ENCODE results near the gene MEP1A.
"Not testable (repeated sequence)": the region's sequence is repeated elsewhere in the genome, so short reads cannot be mapped to it uniquely, and the experiment has no call there.

Gene MEP1A, protein sequence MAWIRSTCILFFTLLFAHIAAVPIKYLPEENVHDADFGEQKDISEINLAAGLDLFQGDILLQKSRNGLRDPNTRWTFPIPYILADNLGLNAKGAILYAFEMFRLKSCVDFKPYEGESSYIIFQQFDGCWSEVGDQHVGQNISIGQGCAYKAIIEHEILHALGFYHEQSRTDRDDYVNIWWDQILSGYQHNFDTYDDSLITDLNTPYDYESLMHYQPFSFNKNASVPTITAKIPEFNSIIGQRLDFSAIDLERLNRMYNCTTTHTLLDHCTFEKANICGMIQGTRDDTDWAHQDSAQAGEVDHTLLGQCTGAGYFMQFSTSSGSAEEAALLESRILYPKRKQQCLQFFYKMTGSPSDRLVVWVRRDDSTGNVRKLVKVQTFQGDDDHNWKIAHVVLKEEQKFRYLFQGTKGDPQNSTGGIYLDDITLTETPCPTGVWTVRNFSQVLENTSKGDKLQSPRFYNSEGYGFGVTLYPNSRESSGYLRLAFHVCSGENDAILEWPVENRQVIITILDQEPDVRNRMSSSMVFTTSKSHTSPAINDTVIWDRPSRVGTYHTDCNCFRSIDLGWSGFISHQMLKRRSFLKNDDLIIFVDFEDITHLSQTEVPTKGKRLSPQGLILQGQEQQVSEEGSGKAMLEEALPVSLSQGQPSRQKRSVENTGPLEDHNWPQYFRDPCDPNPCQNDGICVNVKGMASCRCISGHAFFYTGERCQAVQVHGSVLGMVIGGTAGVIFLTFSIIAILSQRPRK

DNA sequence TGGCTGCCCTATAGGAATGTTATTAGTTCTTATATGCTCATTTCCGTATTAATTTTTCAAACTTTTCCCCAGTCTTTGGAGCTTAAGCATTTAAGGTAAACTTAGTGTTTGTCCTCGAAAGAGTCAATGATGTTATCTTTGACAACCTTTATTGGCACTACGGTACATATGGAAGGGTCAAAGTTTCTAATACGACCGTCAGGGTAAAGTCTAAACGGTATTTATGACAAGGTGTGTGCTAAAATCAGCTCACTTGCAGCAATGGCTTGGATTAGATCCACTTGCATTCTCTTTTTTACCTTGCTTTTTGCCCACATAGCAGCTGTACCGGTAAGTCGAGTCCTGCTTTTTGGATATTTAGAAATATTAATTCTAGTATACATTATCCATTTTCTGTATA is at the start of gene MEP1A:
Gene MEP1A (plus strand): TSS at position 252 of the 400 bp plus-strand sequence. CDS start 10 bp downstream, at position 262.
- no peak for DNase-seq
- Mint-ChIP-seq H3K36me3 (ENCODE audit: low read depth) (no peaks in the 10 kb centered on the region), H3K4me1 (no peaks in the 10 kb centered on the region), H3K27me3 (peaks cover 7% of the 10 kb centered on the region), H3K27ac (no peak within 1 kb of the TSS), H3K4me3 (no peak within 1 kb of the TSS), H3K9me3 (no peaks in the 10 kb centered on the region)
- no peak for ATAC-seq

DNA sequence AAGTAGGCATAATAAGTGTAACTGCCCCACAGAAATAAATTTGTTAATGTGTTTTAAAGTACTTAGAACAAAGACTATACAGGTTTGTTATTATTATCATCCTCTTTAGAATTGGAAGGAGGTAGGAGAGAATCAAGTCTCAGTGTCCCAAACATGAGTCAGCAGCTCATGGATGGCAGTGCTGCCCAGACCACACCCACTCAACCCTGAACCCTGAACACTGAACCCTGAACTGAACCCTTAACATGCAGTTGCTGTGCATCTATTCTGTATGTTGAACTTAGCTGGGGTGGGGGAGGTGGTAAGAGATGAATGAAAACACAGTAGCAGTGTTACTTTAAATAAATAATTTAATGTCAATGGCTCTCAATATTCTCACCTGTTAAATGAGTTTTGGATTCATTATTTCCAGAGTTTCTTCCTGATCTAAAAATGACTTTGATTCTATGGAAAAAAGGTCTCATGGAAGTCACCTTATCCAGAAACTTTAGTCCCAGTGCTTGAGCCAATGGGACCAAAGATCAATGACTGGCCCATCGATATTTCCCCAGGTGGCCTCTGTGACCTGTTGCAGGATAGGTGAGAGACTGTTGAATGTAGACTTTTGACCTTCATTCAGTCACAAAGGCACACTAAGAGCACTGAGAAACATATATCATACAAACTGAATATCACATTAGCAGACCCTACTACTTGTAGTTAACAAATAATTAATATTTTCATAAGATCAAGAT is 49.6 kb upstream of the MEP1A start:
- Mint-ChIP-seq H3K4me3 (no peak overlapping the region), H3K4me1 (no peaks in the 10 kb centered on the region), H3K36me3 (ENCODE audit: low read depth) (no peaks in the 10 kb centered on the region), H3K27me3 (peaks cover 14% of the 10 kb centered on the region), H3K9me3 (no peaks in the 10 kb centered on the region), H3K27ac (no peak overlapping the region)
- DNase-seq = no peak
- ATAC-seq = no peak

DNA sequence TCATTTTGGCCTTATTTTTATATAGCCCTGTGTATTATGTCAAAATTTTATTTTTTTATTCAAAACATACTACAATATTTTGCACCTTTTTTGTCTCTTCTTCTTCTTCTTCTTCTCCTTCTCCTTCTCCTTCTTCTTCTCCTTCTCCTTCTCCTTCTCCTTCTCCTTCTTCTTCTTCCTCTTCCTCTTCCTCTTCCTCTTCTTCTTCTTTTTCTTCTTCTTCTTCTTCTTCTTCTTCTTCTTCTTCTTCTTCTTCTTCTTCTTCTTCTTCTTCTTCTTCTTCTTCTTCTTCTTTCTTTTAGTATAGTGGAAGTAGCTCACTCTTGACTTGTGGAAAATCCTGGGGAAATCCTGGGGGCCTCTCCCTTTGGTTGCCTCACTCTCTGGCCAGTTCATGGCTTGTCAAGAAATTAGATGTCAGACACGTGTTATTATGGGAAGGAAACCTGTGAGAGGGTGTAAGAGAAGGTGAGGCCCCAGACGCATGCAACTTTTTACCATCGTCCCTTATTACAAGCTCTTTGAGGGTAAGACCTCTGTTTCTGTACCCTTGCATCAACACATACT is 48.9 kb upstream of the MEP1A start:
- H3K4me1 Mint-ChIP-seq; DNase-seq; ATAC-seq; H3K36me3 Mint-ChIP-seq (ENCODE audit: low read depth); H3K9me3 Mint-ChIP-seq; H3K27ac Mint-ChIP-seq; H3K4me3 Mint-ChIP-seq: not testable (repeated sequence)
- peaks cover 14% of the 10 kb centered on the region for H3K27me3 Mint-ChIP-seq

DNA sequence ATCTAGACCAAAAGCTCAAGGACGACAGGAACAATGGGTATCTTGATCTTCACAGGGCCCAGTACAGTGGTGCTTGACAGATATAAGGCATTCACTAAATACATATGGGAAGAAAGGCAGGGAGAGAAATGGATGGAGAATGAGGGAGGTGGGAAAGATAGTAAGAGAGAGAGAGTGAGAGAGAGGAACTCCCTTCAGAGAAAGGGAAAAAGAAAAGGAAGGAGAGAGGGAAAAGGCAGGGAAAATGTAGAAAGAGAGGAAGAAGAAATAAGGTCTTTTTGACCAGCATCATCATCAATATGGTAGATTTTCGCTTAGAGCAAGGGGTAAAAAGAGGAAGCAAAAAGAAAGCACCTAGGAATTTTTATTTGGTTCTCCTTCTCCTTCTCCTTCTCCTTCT is 47.2 kb upstream of the MEP1A start:
- no peak overlapping the region for H3K4me3 Mint-ChIP-seq
- H3K9me3 Mint-ChIP-seq = no peaks in the 10 kb centered on the region
- ATAC-seq = no peak
- H3K27ac Mint-ChIP-seq = no peak overlapping the region
- H3K36me3 Mint-ChIP-seq (ENCODE audit: low read depth) = no peaks in the 10 kb centered on the region
- no peak for DNase-seq
- peaks cover 14% of the 10 kb centered on the region for H3K27me3 Mint-ChIP-seq
- no peaks in the 10 kb centered on the region for H3K4me1 Mint-ChIP-seq

- no peak within 1 kb of the TSS for H3K27ac Mint-ChIP-seq
- DNase-seq (no peak), ATAC-seq (no peak)
- no peak within 1 kb of the TSS for H3K4me3 Mint-ChIP-seq
- H3K4me1 Mint-ChIP-seq = no peaks in the 10 kb centered on the region
- peaks cover 14% of the 10 kb centered on the region for H3K27me3 Mint-ChIP-seq
- H3K9me3 Mint-ChIP-seq = no peaks in the 10 kb centered on the region
- H3K36me3 Mint-ChIP-seq (ENCODE audit: low read depth) = no peaks in the 10 kb centered on the region
Observed at GRCh38 chr6:46746696-46747095, 46.5 kb upstream of the MEP1A start, which contains the start of gene ANKRD66. ANKRD66 (plus strand) TSS chr6:46746933; CDS start chr6:46751949, 5,016 bp downstream.

- H3K9me3 Mint-ChIP-seq = no peaks in the 10 kb centered on the region
Observed at GRCh38 chr6:46748940-46749503, 44.2 kb upstream of the MEP1A start.

GRCh38 chr6:46749731-46750130 is 43.5 kb upstream of the MEP1A start:
- no peaks in the 10 kb centered on the region for H3K4me1 Mint-ChIP-seq
- no peaks in the 10 kb centered on the region for H3K36me3 Mint-ChIP-seq (ENCODE audit: low read depth)
- H3K27ac Mint-ChIP-seq = no peak overlapping the region
- peaks cover 14% of the 10 kb centered on the region for H3K27me3 Mint-ChIP-seq
- DNase-seq = no peak
- H3K4me3 Mint-ChIP-seq = no peak overlapping the region
- H3K9me3 Mint-ChIP-seq = no peaks in the 10 kb centered on the region
- no peak for ATAC-seq

More at GRCh38 chr6:46748940-46749503, 44.2 kb upstream of the MEP1A start:
- no peaks in the 10 kb centered on the region for H3K4me1 Mint-ChIP-seq
- peaks cover 14% of the 10 kb centered on the region for H3K27me3 Mint-ChIP-seq
- H3K27ac Mint-ChIP-seq = no peak overlapping the region
- no peaks in the 10 kb centered on the region for H3K36me3 Mint-ChIP-seq (ENCODE audit: low read depth)
- ATAC-seq = no peak
- no peak for DNase-seq
- no peak overlapping the region for H3K4me3 Mint-ChIP-seq

DNA sequence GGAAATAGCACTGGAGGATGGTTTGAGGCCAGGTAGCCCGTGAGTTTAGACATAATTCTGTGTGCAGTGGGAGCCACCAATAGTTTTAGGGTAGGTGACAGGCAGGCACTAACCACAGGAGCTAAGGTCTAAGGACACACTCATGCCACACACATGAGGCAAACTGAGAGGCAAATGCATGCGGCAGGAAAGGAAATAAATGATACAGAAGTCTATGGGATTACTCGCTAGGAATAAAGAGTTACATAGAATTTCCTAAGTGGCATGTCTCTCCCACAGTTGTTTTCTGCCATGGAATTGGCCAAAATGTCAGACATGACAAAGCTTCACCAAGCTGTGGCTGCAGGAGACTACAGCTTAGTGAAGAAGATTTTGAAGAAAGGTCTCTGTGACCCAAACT is 41.5 kb upstream of the MEP1A start:
- DNase-seq (no peak), ATAC-seq (no peak)
- H3K9me3 Mint-ChIP-seq = no peaks in the 10 kb centered on the region
- no peaks in the 10 kb centered on the region for H3K4me1 Mint-ChIP-seq
- no peak overlapping the region for H3K4me3 Mint-ChIP-seq
- H3K27ac Mint-ChIP-seq = no peak overlapping the region
- no peaks in the 10 kb centered on the region for H3K36me3 Mint-ChIP-seq (ENCODE audit: low read depth)
- peaks cover 5% of the 10 kb centered on the region for H3K27me3 Mint-ChIP-seq

- Mint-ChIP-seq H3K4me1 (no peaks in the 10 kb centered on the region), H3K36me3 (ENCODE audit: low read depth) (no peaks in the 10 kb centered on the region), H3K27me3 (peaks cover 3% of the 10 kb centered on the region), H3K9me3 (no peaks in the 10 kb centered on the region), H3K27ac (no peak overlapping the region), H3K4me3 (no peak overlapping the region)
- DNase-seq = no peak
- ATAC-seq = no peak
Observed at GRCh38 chr6:46755865-46756264, 37.3 kb upstream of the MEP1A start.

- H3K27ac Mint-ChIP-seq = no peak overlapping the region
- no peaks in the 10 kb centered on the region for H3K4me1 Mint-ChIP-seq
- DNase-seq = no peak
- no peaks in the 10 kb centered on the region for H3K36me3 Mint-ChIP-seq (ENCODE audit: low read depth)
- no peaks in the 10 kb centered on the region for H3K9me3 Mint-ChIP-seq
- peaks cover 3% of the 10 kb centered on the region for H3K27me3 Mint-ChIP-seq
- no peak overlapping the region for H3K4me3 Mint-ChIP-seq
- no peak for ATAC-seq
Observed at GRCh38 chr6:46756469-46757213, 36.5 kb upstream of the MEP1A start.

- no peak overlapping the region for H3K27ac Mint-ChIP-seq
- H3K4me3 Mint-ChIP-seq = no peak overlapping the region
- H3K36me3 Mint-ChIP-seq (ENCODE audit: low read depth) = no peaks in the 10 kb centered on the region
- H3K4me1 Mint-ChIP-seq = no peaks in the 10 kb centered on the region
- no peak for ATAC-seq
- H3K27me3 Mint-ChIP-seq = peaks cover 3% of the 10 kb centered on the region
- no peaks in the 10 kb centered on the region for H3K9me3 Mint-ChIP-seq
- DNase-seq = no peak
Observed at GRCh38 chr6:46757214-46757596, 36.0 kb upstream of the MEP1A start.

DNA sequence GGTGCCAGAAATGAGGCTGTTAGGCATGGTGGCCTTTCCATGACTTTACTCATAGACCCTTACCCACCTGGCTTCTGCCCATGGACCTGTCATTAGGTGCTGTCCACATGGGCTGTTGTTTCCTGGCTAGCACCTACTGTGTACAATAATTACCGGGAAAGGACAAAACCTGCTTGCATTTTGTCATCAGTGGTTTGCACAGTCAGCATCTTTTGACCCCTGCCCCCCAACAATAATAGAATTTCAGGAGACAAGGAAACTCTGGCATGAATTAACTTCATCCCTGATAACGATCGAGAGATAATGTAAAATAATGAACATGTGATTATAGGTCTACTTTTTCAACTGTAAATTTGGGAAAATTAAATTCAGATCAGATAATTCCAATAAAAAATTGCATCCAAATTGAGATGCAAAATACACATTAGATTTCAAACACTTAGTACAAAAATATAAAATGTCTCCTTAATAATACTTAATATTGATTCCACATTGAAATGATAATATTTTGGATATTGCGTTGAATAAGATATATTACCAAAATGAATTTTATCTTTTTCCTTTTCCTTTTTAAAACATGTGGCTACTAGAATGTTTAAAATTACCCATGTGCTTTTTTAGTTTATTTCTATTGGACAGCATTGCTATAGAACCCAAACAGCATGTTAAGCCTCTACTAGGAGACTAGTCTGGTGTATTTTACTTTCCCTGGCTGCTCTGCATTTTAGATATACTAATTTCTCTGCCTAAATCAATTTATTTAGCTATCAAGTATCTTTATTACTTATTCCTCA is 34.0 kb upstream of the MEP1A start:
- no peak overlapping the region for H3K27ac Mint-ChIP-seq
- no peaks in the 10 kb centered on the region for H3K4me1 Mint-ChIP-seq
- no peaks in the 10 kb centered on the region for H3K36me3 Mint-ChIP-seq (ENCODE audit: low read depth)
- H3K27me3 Mint-ChIP-seq = peaks cover 8% of the 10 kb centered on the region
- no peak overlapping the region for H3K4me3 Mint-ChIP-seq
- no peaks in the 10 kb centered on the region for H3K9me3 Mint-ChIP-seq
- ATAC-seq (no peak), DNase-seq (no peak)

DNA sequence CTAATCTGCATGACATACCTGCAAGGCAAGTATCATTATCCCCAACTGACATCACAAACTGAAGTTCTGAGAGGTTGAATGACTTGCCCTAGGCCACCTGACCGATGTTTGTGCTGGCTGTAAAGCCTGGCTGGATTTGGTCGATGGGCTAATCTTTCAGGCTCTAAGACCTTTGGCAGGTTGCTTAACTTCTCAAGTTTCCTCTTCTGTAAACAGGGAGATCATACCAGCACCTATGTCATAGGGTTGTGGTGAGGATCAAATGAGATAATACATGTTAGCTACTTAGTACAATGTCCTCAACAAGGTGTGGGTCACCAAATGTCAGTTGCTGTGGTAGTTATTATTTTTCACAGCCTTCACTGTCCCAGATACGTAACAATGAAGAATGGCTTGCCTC is 32.3 kb upstream of the MEP1A start:
- no peaks in the 10 kb centered on the region for H3K36me3 Mint-ChIP-seq (ENCODE audit: low read depth)
- H3K9me3 Mint-ChIP-seq = no peaks in the 10 kb centered on the region
- H3K4me3 Mint-ChIP-seq = no peak overlapping the region
- ATAC-seq (no peak), DNase-seq (no peak)
- H3K4me1 Mint-ChIP-seq = no peaks in the 10 kb centered on the region
- no peak overlapping the region for H3K27ac Mint-ChIP-seq
- H3K27me3 Mint-ChIP-seq = peaks cover 18% of the 10 kb centered on the region
